ENCODE data around the gene PKD2L1. TPM values are rescaled to one million over a fixed set of nuclear protein-coding genes. Genes with fewer than 3 reads are reported as not detected.

PKD2L1 gene
- total RNA-seq, 1 donor from 2014 or later = not detected

- peak overlapping the region; percentile 52 for H2AFZ ChIP-seq (ENCODE audit: low read depth, low read length)
- peaks cover 45% of the 10 kb centered on the region for H3K4me1 ChIP-seq (ENCODE audit: insufficient read depth, low read length)
- TF ChIP-seq CTCF (IDR thresholded peaks at IDR 0.05; ENCODE audit: insufficient read depth, low read depth, low read length) (no peak), EZH2 (IDR thresholded peaks at IDR 0.05; ENCODE audit: insufficient read depth, low read length) (no peak)
- H3K4me2 ChIP-seq (ENCODE audit: low read length) = peak overlapping the region; percentile 73
- H3K9me3 ChIP-seq (ENCODE audit: insufficient read depth, low read depth, low read length) = no peaks in the 10 kb centered on the region
- Mint-ChIP-seq H3K27ac (ENCODE audit: unreplicated experiment) (peak overlapping the region; percentile 99), H3K36me3 (ENCODE audit: low read depth, unreplicated experiment) (no peaks in the 10 kb centered on the region), H3K9me3 (ENCODE audit: unreplicated experiment) (no peaks in the 10 kb centered on the region), H3K4me1 (ENCODE audit: low read depth, unreplicated experiment) (peaks cover 12% of the 10 kb centered on the region), H3K27me3 (ENCODE audit: low read depth, unreplicated experiment) (no peaks in the 10 kb centered on the region), H3K4me3 (ENCODE audit: unreplicated experiment) (peak overlapping the region; percentile 80)
- H3K9ac ChIP-seq (ENCODE audit: low read length) = peak overlapping the region; percentile 64
- H3K79me2 ChIP-seq (ENCODE audit: insufficient read depth, low read length) = peaks cover 7% of the 10 kb centered on the region
- H3K27ac ChIP-seq (ENCODE audit: low read depth, low read length) = peak overlapping the region; percentile 91
- H4K20me1 ChIP-seq (ENCODE audit: insufficient read depth, low read length) = no peaks in the 10 kb centered on the region
- no peak overlapping the region for H3K4me3 ChIP-seq (ENCODE audit: insufficient read depth, low read depth, low read length)
- FAIRE-seq (no peak), DNase-seq (ENCODE audit: low read depth) (peak; percentile 90)
- H3K36me3 ChIP-seq (ENCODE audit: insufficient read depth, low read length) = no peaks in the 10 kb centered on the region
- no peaks in the 10 kb centered on the region for H3K27me3 ChIP-seq (ENCODE audit: insufficient read depth, low read length)
Measured at GRCh38 chr10:100370714-100371481, 40.9 kb upstream of the PKD2L1 start.

GRCh38 chr10:100368721-100369120, 38.7 kb upstream of the PKD2L1 start:
- no peaks in the 10 kb centered on the region for H3K9me3 ChIP-seq (ENCODE audit: insufficient read depth, low read depth, low read length)
- TF ChIP-seq EZH2 (IDR thresholded peaks at IDR 0.05; ENCODE audit: insufficient read depth, low read length) (no peak), CTCF (IDR thresholded peaks at IDR 0.05; ENCODE audit: insufficient read depth, low read depth, low read length) (no peak)
- Mint-ChIP-seq H3K4me3 (ENCODE audit: unreplicated experiment) (no peak overlapping the region), H3K27ac (ENCODE audit: unreplicated experiment) (no peak overlapping the region), H3K9me3 (ENCODE audit: unreplicated experiment) (no peaks in the 10 kb centered on the region), H3K27me3 (ENCODE audit: low read depth, unreplicated experiment) (no peaks in the 10 kb centered on the region), H3K36me3 (ENCODE audit: low read depth, unreplicated experiment) (no peaks in the 10 kb centered on the region), H3K4me1 (ENCODE audit: low read depth, unreplicated experiment) (peaks cover 25% of the 10 kb centered on the region)
- no peak overlapping the region for H3K27ac ChIP-seq (ENCODE audit: low read depth, low read length)
- H3K79me2 ChIP-seq (ENCODE audit: insufficient read depth, low read length) = no peaks in the 10 kb centered on the region
- FAIRE-seq (no peak), DNase-seq (ENCODE audit: low read depth) (no peak)
- no peaks in the 10 kb centered on the region for H3K36me3 ChIP-seq (ENCODE audit: insufficient read depth, low read length)
- no peaks in the 10 kb centered on the region for H3K27me3 ChIP-seq (ENCODE audit: insufficient read depth, low read length)
- no peak overlapping the region for H2AFZ ChIP-seq (ENCODE audit: low read depth, low read length)
- H3K4me2 ChIP-seq (ENCODE audit: low read length) = no peak overlapping the region
- H3K4me1 ChIP-seq (ENCODE audit: insufficient read depth, low read length) = peaks cover 45% of the 10 kb centered on the region
- H3K9ac ChIP-seq (ENCODE audit: low read length) = no peak overlapping the region
- no peaks in the 10 kb centered on the region for H4K20me1 ChIP-seq (ENCODE audit: insufficient read depth, low read length)
- H3K4me3 ChIP-seq (ENCODE audit: insufficient read depth, low read depth, low read length) = no peak overlapping the region

All from astrocyte (in vitro differentiated cells and primary cell).